Stimulated activated CD4-positive, alpha-beta T cell treated with anti-CD3 and anti-CD28 coated beads, Interleukin-15, amount 100 ng/mL, for 1 hour (primary cell): Measurements from ENCODE around the gene FOXRED2.
"Not testable (repeated sequence)": the region's sequence is repeated elsewhere in the genome, so short reads cannot be mapped to it uniquely, and the experiment has no call there.

Source experiments
- DNase-seq, 2 donors: peaks; one replicate each; pipeline ENCODE4 v3.0.0-alpha.2; 2020; ENCODE audit warnings: low read depth in 1 of 2, low spot score in 1 of 2

FOXRED2 gene

DNA sequence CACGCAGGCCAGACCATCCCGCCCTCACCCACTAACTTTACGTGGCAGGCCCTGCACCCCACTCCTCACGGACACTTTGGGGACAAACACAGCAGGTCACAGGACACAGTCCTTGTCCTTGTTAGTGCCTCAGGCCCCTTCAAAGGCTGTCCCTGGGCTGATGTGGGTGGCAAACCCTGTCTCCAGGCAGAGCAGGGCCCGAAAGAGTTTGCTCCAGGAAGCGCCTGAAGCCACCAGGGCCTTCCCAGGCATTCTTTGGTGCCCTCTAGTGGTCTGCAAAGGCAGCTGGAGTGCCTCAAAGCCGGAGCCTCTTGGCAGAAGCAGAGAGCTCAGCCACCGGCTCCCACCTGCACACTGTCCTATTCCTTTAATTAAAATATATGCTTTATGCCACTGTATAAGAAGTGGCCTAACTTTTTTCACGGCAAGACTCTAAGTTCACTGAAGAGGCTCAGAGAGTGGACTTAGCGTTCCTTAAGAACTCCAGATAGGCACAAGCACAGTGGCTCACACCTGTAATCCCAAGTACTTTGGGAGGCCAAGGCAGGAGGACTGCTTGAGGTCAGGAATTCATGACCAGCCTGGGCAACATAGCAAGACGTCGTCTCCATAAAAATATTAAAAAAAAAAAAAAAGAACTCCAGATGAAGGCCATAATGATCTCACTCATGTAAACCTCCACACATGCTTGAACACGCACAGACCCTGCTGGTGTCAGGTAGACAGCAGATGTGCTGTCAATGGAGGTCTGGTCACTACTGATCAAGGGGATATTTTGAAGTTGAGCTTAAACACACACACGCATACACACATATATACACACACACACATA is 36.5 kb downstream of the FOXRED2 start:
- peak; percentile 60 to 64 for DNase-seq

- DNase-seq = no peak
These were observed 37.6 kb downstream of the FOXRED2 start for GRCh38 chr22:36469094-36469710.

- no peak for DNase-seq
These were observed 38.9 kb downstream of the FOXRED2 start for GRCh38 chr22:36467946-36468345.

DNA sequence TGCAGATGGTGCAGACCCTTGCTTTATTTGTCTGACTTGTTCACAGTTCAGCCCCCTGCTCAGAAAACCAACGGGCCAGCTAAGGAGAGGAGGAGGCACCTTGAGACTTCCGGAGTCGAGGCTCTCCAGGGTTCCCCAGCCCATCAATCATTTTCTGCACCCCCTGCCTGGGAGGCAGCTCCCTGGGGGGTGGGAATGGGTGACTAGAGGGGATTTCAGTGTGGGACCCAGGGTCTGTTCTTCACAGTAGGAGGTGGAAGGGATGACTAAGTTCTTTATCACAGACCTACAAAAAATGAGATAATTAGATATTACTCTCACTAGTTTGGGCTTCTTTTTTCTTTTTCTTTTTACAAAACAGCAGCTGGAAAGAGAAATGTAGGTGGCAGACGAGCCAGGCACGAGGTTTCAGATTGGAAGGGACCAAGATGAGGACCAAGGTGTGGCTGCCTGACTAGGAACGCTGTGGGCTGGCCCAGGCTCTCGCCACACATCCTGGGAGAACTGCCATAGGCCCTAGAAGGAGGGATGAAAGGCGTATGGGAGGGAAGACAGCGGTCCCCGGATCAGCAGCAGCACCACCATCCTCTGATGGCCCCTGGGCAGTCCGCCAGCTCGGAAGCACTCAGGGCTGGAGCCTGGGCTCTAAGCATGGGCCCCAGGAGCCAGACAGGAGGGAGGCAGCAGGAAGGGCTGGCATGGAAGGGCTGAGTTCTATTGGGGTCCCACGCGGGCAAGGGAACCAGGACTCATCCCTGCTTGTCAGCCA is 39.6 kb downstream of the FOXRED2 start:
- no peak for DNase-seq

- no peak for DNase-seq
These were observed 40.6 kb downstream of the FOXRED2 start for GRCh38 chr22:36466258-36466657.

DNA sequence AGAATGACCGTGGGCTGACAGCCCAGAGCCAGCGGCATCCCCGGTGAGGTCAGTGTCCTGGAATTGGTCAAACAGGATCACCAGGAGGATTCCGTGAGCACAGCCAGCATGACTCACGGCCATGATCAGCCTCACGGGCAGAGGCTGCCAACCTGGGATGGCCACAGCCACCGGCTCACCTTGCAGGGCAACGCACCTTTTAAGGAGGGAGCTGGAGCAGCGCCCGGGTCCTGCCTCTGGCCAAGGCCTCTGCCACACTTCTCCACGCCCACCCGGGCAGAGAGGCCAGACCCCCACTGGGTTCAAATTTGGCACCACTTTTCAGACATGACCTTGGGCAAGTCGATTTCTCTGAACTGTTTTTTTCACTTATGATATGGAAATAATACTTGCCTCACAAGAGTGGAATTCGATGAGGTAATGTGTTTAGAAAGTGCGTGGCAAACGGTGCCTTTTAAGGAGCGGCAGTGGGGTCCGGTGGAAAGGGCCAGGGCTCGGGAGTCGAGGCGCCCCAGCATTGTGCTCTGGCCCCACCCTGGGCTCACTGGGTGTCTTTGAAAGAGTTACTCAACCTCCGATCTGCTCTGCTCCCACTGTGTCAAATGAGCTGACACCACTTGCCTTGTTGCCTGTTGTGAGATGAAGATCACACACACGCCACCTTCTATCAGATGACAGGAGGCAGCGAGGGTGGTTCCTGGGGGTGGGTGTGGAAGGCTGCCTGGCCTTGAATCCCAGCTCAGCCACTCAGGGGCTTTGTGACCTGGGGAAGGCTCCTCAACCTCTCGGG is 41.4 kb downstream of the FOXRED2 start:
- DNase-seq = no peak

DNA sequence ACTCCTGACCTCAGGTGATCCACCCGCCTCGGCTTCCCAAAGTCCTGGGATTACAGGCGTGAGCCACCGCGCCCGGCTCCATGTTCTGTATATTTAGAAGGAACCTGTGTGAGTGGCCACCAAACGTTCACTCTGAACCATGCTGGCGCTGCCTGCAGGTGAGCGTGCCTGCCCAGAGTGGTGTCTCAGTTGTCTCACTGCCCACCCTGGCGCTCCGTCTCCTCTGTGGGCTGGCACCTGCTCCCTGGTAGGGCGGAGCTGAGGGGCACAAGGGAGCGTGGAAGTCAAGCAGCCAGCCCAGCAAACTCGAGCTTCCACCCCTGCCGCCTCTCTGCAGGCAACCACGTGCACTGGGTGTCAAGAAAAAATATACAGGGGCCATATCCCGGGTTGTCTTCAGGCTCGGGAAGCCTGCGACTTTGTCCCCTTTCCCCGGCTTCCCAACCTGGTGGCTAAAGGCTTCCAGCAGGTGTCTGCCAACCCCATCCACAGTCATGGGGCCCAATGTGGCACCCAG is 42.1 kb downstream of the FOXRED2 start:
- no peak for DNase-seq

GRCh38 chr22:36463783-36464184 is 43.1 kb downstream of the FOXRED2 start:
- DNase-seq = no peak

GRCh38 chr22:36461665-36462649 is 44.9 kb downstream of the FOXRED2 start:
- DNase-seq = no peak

DNA sequence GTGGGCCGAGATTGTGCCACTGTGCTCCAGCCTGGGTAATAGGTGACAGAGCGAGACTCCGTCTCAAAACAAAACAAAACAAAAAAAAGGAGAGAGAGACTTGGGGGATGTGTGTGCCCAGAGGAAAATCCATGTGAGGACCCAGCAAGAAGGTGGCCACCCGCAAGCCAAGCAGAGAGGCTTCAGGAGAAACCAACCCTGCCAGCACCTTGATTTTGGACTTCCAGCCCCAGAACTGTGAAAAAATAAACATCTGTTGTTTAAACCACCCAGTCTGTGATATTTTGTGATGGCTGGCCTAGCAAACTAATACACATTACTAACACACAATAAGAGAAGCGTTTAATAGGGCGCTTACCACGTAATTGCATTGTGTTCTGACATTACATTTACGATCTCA is 46.6 kb downstream of the FOXRED2 start:
- DNase-seq = no peak

DNA sequence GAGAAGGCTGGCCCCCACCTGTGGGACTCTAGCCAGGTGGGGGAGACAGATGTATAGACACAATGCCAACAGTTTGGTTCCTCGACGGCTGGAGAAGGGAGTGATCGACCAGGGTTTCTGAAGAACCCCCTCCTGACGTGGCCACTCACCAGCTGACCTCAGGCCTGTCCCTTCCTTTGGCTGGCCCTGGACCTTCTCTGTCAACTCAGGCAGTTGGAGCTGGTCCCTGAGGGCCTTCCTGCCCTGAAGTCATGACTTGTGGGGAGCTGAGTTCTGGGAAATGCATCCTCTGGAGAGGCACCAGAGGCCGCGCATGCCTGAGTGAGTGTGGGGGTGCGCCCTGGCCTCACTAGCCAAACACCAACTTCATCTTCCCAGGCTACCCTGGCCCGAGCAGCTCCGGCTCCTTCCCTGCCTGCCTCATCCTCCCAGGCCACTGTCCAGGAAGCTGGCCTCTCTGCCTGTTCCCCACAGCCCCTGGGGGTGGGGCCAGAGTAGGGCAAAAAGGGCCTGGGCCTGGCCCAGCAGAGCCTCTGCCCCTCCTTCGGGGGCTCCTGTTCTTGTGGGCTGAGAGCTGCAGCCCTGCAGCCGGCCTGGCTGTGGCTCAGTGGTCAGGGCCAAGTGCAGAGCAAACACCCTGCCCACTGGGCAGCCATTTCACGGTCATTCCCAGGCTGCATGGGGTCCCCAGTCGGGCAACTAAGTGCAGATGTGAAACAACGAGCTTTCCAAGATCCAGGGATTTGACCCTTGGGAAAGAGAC is 49.0 kb downstream of the FOXRED2 start:
- no peak for DNase-seq

DNA sequence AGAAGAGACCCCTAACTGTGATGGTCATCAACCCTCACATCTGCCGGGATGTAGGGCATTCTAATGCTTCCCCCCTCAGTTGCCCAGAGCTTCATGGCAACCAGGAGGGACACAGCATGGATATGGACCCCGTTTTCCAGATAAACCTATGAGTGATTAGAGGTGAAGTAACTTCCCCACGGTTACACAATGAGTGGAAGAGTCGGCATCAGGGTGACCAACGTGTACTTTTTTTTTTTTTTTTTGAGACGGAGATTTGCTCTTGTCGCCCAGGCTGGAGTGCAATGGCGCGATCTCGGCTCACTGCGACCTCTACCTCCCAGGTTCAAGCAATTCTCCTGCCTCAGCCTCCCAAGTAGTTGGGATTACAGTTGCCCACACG is 50.4 kb downstream of the FOXRED2 start:
- DNase-seq = no peak

DNA sequence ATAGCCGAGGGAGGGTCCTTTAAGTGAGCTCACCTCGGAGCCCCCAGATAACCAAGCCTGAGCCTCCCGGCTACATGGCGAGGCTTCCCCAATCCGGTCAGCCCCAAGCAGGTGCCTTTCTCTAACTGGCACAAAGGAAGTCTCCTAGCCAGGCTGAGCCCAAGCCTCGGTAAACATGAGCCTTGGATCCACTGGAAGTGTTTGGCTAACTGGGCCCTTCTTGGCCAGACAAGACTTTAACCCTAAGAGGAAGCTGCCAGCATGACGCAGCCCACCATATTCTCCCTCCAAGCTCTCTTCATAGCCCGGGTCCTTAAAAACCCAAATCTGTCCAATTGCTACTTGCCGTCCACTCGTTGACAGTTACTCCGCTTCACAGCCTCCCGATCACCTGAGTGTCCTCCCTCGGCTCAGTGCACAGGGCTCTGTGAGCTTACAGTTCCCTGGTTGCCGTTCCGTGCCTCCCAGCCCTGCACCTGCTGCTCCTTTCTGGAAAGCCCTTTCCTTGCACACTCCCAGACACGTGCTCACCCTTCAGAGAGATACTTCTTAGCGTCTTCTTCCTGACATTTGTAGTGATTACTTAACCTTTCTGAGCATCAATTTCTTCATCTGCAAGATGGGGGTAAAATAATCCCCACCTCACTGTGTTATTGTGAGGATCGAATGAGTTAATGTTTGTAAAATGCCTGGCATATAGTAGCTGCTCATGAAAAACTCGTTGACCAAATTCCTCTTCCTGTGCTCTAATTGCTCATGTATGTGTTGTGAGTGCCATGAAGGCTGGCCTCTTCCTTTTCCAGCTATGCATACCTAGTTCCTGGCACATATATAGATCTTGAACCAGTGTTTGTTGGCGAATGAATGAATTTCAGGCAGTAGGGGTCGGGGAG is 51.0 kb downstream of the FOXRED2 start:
- no peak for DNase-seq

DNA sequence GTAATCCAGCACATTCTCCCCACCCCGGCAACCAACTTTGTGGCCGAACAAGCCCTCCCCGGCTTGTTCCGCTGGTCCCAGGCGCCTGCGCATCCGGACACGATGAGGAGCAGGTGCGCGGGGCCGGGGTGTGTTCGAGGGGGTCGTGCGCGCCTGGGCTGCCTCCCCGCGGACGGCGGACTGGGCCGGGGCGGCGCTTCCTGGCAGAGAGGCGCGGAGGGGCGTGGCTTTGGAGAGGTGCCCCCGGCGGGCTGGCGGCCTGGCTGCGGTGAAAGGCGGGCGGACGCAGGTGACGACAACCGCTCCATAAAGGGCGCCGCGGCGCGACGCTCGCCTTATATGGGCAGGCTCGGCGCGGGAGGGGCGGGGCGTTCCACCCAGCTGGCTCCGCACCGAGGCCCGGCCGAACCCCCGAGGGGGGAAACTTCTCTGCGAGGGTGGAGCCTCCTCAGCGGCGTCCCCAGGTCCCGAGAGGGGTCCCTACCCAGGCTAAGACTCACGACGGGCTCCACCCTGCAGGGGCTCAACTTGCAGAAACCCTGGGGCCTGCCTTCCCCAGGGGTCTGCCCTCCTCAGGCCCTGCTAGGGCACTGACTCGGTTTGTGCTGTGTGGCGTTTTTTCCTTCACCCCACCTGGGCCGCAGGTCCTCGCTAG is 51.8 kb downstream of the FOXRED2 start:
- DNase-seq = peak; percentile 91 to 94

- DNase-seq = no peak
These were observed 52.9 kb downstream of the FOXRED2 start for GRCh38 chr22:36453855-36454378.

- not testable (repeated sequence) for DNase-seq
These were observed 53.7 kb downstream of the FOXRED2 start for GRCh38 chr22:36452978-36453607.
